ENCODE measurements around the gene ENOX1.
"Not testable (repeated sequence)": the region's sequence is repeated elsewhere in the genome, so short reads cannot be mapped to it uniquely, and the experiment has no call there.

The ENOX1 gene

GRCh38 chr13:43431290-43431716 is 355.5 kb downstream of the ENOX1 start:
- no peak for DNase-seq (ENCODE audit: low spot score)

DNA sequence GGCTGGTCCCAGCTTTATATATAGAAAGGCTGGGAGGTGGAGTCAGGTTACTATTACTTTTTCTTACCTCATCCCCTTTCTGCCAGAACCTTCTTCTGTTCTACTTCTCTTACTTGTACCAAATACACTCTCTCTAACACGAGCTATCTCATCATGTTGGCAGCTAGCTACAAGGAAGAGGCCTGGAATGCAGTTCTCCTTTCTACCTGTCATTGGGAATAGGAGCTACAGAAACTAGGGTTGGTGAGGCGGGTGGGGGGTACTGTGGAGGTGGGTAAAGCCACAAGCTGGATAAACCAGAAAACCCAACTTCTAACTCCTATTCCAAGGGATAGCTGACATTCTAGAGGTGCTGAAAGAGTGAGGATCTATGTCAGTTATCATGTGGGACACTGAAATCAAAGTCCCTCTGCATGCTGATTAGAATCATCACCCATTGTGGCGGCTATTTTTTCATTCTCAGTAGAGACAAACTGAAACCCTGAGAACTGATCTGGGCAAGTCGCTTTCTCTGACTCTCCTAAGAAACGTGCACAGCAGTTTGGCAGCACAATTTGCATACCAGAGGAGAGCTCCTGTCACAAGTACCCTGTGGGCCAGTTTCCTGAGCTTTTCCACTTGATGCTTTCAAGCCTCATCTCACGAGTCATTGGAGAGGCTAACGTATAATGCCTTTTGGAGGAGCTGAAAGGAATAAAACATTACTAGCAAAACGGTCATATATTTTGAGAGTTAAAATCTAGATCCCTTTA is 358.1 kb downstream of the ENOX1 start:
- no peak for DNase-seq (ENCODE audit: low spot score)

- no peak for DNase-seq (ENCODE audit: low spot score)
Observed at GRCh38 chr13:43426355-43426754, 360.4 kb downstream of the ENOX1 start.

GRCh38 chr13:43425234-43425633 is 361.5 kb downstream of the ENOX1 start:
- no peak for DNase-seq (ENCODE audit: low spot score)

DNA sequence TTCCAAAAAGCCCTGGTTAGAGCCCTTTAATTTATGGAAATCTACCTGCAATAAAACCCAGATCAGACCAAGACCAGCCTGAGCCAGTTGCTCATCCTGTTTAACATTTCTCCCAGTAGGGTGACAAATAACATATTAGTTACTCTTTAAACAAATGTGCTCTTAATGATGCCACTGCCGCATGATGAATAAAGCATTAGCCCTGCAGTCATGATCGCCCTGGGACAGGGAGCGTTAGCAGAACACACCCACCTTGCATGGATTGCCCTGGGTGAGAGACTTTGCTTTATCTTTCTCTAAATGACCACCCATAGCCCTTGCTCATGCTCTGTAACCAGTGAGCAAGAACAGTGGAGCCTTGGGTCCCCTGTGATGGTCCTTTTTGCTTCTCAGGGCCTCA is 362.4 kb downstream of the ENOX1 start:
- DNase-seq (ENCODE audit: low spot score) = no peak

DNA sequence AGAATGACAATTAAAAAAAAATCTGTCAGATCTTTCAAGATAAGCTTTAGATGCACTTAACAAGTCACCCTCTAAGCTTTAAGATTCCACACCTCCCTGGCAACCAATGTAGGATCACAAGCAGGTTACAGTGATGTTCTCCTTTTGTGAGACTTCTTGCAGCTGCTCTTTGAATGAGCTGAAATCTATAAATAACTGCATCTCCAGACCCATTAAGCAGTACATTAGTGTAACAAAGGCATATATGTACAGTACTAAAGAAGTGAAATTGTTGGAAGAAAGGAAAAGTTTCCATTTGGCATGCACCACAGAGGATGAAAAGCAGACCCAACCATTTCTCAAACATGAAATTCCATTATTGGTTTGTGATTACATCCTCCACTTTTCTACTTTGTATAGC is 364.7 kb downstream of the ENOX1 start:
- no peak for DNase-seq (ENCODE audit: low spot score)

- DNase-seq (ENCODE audit: low spot score) = not testable (repeated sequence)
Observed at GRCh38 chr13:43416842-43417241, 369.9 kb downstream of the ENOX1 start.

DNA sequence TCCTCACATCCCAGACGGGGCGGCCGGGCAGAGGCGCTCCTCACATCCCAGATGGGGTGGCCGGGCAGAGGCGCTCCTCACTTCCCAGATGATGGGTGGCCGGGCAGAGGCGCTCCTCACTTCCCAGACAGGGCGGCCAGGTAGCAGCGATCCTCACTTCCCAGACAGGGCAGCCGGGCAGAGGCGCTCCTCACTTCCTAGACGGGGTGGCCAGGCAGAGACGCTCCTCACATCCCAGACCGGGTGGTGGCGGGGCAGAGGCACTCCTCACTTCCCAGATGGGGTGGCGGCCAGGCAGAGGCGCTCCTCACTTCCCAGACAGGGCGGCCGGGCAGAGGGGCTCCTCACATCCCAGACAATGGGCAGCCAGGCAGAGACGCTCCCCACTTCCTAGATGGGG is 370.4 kb downstream of the ENOX1 start:
- not testable (repeated sequence) for DNase-seq (ENCODE audit: low spot score)

- not testable (repeated sequence) for DNase-seq (ENCODE audit: low spot score)
Observed at GRCh38 chr13:43415903-43416391, 370.8 kb downstream of the ENOX1 start.

DNA sequence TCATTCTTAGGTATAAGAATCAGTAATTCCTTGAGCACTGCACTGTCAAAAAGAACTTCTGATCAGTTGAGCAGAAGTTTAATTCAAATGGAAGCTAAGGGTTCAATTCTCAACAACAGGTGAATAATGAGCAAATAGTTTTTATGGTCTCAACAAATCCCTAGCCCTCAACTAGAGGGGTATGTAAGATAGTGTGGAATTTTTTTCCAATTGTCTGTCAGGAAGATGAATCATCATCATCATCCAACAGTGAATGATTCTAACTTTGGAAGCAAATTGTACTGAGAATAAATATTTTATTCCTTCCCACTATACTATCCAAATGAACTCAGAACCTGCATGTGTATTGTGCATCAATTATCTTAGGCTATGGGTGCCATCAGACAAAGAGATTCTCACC is 372.7 kb downstream of the ENOX1 start:
- no peak for DNase-seq (ENCODE audit: low spot score)

- no peak for DNase-seq (ENCODE audit: low spot score)
Observed at GRCh38 chr13:43411741-43412140, 375.0 kb downstream of the ENOX1 start.

GRCh38 chr13:43411211-43411610 is 375.6 kb downstream of the ENOX1 start:
- DNase-seq (ENCODE audit: low spot score) = no peak

- DNase-seq (ENCODE audit: low spot score) = no peak
Observed at GRCh38 chr13:43408274-43408673, 378.5 kb downstream of the ENOX1 start.

GRCh38 chr13:43407023-43407581 is 379.7 kb downstream of the ENOX1 start:
- DNase-seq (ENCODE audit: low spot score) = no peak

DNA sequence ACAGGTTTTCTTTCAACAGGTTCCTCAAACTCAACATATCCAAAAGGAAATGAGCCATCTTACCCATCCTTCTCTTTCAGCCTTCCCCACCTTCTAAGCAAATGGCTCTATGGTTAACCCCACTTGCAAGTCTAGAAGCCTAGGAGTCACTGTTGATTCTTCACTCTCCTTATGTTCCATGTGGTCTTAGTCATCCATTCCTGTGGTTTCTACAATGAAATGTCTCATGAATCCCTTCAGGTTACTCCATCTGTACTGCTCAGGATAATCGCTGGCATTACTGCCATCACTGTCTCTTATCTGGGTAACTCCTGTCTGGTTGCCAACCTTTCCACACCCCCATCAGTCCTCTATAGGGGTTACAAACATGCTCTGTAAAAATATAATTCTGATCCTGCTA is 381.3 kb downstream of the ENOX1 start:
- DNase-seq (ENCODE audit: low spot score) = peak; percentile 17

GRCh38 chr13:43402380-43402779 is 384.4 kb downstream of the ENOX1 start:
- DNase-seq (ENCODE audit: low spot score) = no peak

DNA sequence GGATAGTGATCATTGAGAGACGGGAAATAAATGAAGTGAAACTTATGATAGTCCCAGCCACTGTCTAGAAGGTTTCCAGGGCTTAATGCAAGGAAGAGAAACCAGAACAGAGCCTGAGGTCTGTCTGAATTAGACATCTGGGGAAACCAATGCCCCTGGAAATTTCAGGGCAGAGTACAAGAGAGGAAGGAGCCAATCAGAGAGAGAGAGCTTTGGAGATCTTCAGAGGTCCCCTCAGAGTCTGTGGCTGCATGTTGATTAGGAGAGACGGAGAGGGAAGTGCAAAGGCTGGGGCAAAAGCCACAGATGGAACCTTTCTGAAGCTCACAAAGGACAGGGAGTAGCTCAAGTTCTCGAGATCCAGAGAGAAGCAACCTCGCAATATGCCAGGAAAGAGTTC is 385.4 kb downstream of the ENOX1 start:
- DNase-seq (ENCODE audit: low spot score) = no peak

- DNase-seq (ENCODE audit: low spot score) = no peak
Observed at GRCh38 chr13:43397111-43397510, 389.7 kb downstream of the ENOX1 start.

DNA sequence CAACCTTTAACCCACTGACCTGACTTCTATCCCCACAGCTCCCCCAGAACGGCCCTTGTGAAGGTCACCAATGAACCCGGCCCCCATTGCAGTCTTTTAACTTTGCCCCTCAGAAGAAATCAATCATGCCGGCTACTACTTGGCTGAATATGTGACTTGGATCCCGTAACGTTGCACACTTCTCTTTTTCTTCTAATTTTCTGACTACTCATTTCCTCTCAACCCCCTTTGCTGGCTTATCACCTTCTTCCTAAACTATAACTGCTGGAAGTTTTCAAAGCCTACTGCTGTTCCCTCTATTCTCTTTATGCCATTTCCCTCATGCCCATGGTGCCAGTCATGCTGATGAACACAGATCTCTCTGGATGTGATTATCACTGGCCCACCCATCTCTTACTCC is 395.7 kb downstream of the ENOX1 start:
- DNase-seq (ENCODE audit: low spot score) = no peak

GRCh38 chr13:43390619-43391018 is 396.2 kb downstream of the ENOX1 start:
- DNase-seq (ENCODE audit: low spot score) = no peak

GRCh38 chr13:43389983-43390382 is 396.8 kb downstream of the ENOX1 start:
- no peak for DNase-seq (ENCODE audit: low spot score)

- DNase-seq (ENCODE audit: low spot score) = no peak
Observed at GRCh38 chr13:43389573-43389972, 397.2 kb downstream of the ENOX1 start.

DNA sequence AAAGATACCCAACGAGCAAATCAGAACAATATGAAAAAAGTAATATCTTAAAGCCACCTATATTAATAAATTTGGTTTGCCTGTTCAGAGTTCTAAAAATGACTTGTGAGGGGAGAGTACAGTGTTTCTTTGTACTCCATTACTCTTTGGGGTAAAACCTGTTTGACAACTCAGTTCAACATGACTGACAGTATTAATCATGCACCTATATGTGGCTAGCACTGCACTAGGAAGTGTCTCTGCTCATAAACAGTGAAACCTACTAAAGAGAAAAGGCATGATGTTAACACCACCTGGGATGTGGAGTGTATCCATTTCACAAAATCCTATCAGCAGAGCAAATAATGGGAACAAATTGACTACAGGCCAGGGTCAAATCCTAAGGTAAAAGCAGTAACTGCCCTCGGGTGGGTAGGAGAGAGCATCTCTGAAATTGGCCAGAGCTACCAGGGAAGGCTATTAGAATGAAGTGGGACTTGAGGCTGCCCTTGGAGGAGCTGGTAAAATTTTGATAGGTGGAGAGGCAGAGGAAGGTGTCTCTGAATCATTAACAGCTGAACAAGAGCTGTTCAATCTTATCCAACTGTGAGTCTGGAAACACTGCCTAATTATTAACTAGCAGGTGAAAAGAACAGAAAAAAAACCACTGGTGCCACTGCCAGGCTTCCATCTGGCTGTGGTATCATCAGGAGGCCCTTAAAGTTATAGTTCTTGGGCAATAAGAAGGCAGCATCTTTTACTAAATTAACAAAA is 398.3 kb downstream of the ENOX1 start:
- no peak for DNase-seq (ENCODE audit: low spot score)
